ENCODE measurements around the gene HDAC9.

Gene HDAC9

GRCh38 chr7:18762189-18762588 is 266.6 kb downstream of the HDAC9 start:
- no peaks in the 10 kb centered on the region for H3K9me3 ChIP-seq (ENCODE audit: control insufficient read depth, low read length)
- no peak overlapping the region for H3K27ac ChIP-seq (ENCODE audit: insufficient read depth, low read length, poor library complexity, severe bottlenecking)
- no peak overlapping the region for H3K4me3 ChIP-seq (ENCODE audit: insufficient read depth, low read depth, low read length, poor library complexity, severe bottlenecking)
- no peak for DNase-seq
- no peaks in the 10 kb centered on the region for H3K27me3 ChIP-seq (replicated peaks; ENCODE audit: control insufficient read depth, insufficient read depth, low read length, poor library complexity, severe bottlenecking)
- no peaks in the 10 kb centered on the region for H3K36me3 ChIP-seq (ENCODE audit: control insufficient read depth, insufficient read depth, low read length)
- no peaks in the 10 kb centered on the region for H3K4me1 ChIP-seq (ENCODE audit: control insufficient read depth, insufficient read depth, low read length, poor library complexity, severe bottlenecking)

GRCh38 chr7:18768256-18768655 is 272.7 kb downstream of the HDAC9 start:
- Histone ChIP-seq H3K36me3 (ENCODE audit: control insufficient read depth, insufficient read depth, low read length) (no peaks in the 10 kb centered on the region), H3K27me3 (replicated peaks; ENCODE audit: control insufficient read depth, insufficient read depth, low read length, poor library complexity, severe bottlenecking) (no peaks in the 10 kb centered on the region), H3K4me1 (ENCODE audit: control insufficient read depth, insufficient read depth, low read length, poor library complexity, severe bottlenecking) (no peaks in the 10 kb centered on the region), H3K9me3 (ENCODE audit: control insufficient read depth, low read length) (no peaks in the 10 kb centered on the region), H3K27ac (ENCODE audit: insufficient read depth, low read length, poor library complexity, severe bottlenecking) (no peak overlapping the region), H3K4me3 (ENCODE audit: insufficient read depth, low read depth, low read length, poor library complexity, severe bottlenecking) (no peak overlapping the region)
- no peak for DNase-seq

GRCh38 chr7:18770154-18770811 is 274.7 kb downstream of the HDAC9 start:
- Histone ChIP-seq H3K4me3 (ENCODE audit: insufficient read depth, low read depth, low read length, poor library complexity, severe bottlenecking) (no peak overlapping the region), H3K36me3 (ENCODE audit: control insufficient read depth, insufficient read depth, low read length) (no peaks in the 10 kb centered on the region), H3K4me1 (ENCODE audit: control insufficient read depth, insufficient read depth, low read length, poor library complexity, severe bottlenecking) (no peaks in the 10 kb centered on the region), H3K27ac (ENCODE audit: insufficient read depth, low read length, poor library complexity, severe bottlenecking) (no peak overlapping the region), H3K27me3 (replicated peaks; ENCODE audit: control insufficient read depth, insufficient read depth, low read length, poor library complexity, severe bottlenecking) (no peaks in the 10 kb centered on the region), H3K9me3 (ENCODE audit: control insufficient read depth, low read length) (no peaks in the 10 kb centered on the region)
- DNase-seq, result no peak

- Histone ChIP-seq H3K4me1 (ENCODE audit: control insufficient read depth, insufficient read depth, low read length, poor library complexity, severe bottlenecking) (no peaks in the 10 kb centered on the region), H3K27ac (ENCODE audit: insufficient read depth, low read length, poor library complexity, severe bottlenecking) (no peak overlapping the region), H3K4me3 (ENCODE audit: insufficient read depth, low read depth, low read length, poor library complexity, severe bottlenecking) (no peak overlapping the region), H3K9me3 (ENCODE audit: control insufficient read depth, low read length) (no peaks in the 10 kb centered on the region), H3K36me3 (ENCODE audit: control insufficient read depth, insufficient read depth, low read length) (no peaks in the 10 kb centered on the region), H3K27me3 (replicated peaks; ENCODE audit: control insufficient read depth, insufficient read depth, low read length, poor library complexity, severe bottlenecking) (no peaks in the 10 kb centered on the region)
- no peak for DNase-seq
Observed at GRCh38 chr7:18770822-18771221, 275.3 kb downstream of the HDAC9 start.

- no peak for DNase-seq
- no peak overlapping the region for H3K27ac ChIP-seq (ENCODE audit: insufficient read depth, low read length, poor library complexity, severe bottlenecking)
- H3K4me3 ChIP-seq (ENCODE audit: insufficient read depth, low read depth, low read length, poor library complexity, severe bottlenecking), result no peak overlapping the region
- no peaks in the 10 kb centered on the region for H3K36me3 ChIP-seq (ENCODE audit: control insufficient read depth, insufficient read depth, low read length)
- H3K27me3 ChIP-seq (replicated peaks; ENCODE audit: control insufficient read depth, insufficient read depth, low read length, poor library complexity, severe bottlenecking), result no peaks in the 10 kb centered on the region
- no peaks in the 10 kb centered on the region for H3K9me3 ChIP-seq (ENCODE audit: control insufficient read depth, low read length)
- H3K4me1 ChIP-seq (ENCODE audit: control insufficient read depth, insufficient read depth, low read length, poor library complexity, severe bottlenecking), result no peaks in the 10 kb centered on the region
Observed at GRCh38 chr7:18771834-18772566, 276.5 kb downstream of the HDAC9 start.

GRCh38 chr7:18772567-18772965 is 277.0 kb downstream of the HDAC9 start:
- Histone ChIP-seq H3K4me3 (ENCODE audit: insufficient read depth, low read depth, low read length, poor library complexity, severe bottlenecking) (no peak overlapping the region), H3K4me1 (ENCODE audit: control insufficient read depth, insufficient read depth, low read length, poor library complexity, severe bottlenecking) (no peaks in the 10 kb centered on the region), H3K27me3 (replicated peaks; ENCODE audit: control insufficient read depth, insufficient read depth, low read length, poor library complexity, severe bottlenecking) (no peaks in the 10 kb centered on the region), H3K36me3 (ENCODE audit: control insufficient read depth, insufficient read depth, low read length) (no peaks in the 10 kb centered on the region), H3K27ac (ENCODE audit: insufficient read depth, low read length, poor library complexity, severe bottlenecking) (no peak overlapping the region), H3K9me3 (ENCODE audit: control insufficient read depth, low read length) (no peaks in the 10 kb centered on the region)
- no peak for DNase-seq

- DNase-seq, result no peak
- no peaks in the 10 kb centered on the region for H3K9me3 ChIP-seq (ENCODE audit: control insufficient read depth, low read length)
- H3K27me3 ChIP-seq (replicated peaks; ENCODE audit: control insufficient read depth, insufficient read depth, low read length, poor library complexity, severe bottlenecking), result no peaks in the 10 kb centered on the region
- no peak overlapping the region for H3K27ac ChIP-seq (ENCODE audit: insufficient read depth, low read length, poor library complexity, severe bottlenecking)
- no peaks in the 10 kb centered on the region for H3K36me3 ChIP-seq (ENCODE audit: control insufficient read depth, insufficient read depth, low read length)
- H3K4me3 ChIP-seq (ENCODE audit: insufficient read depth, low read depth, low read length, poor library complexity, severe bottlenecking), result no peak overlapping the region
- H3K4me1 ChIP-seq (ENCODE audit: control insufficient read depth, insufficient read depth, low read length, poor library complexity, severe bottlenecking), result no peaks in the 10 kb centered on the region
Observed at GRCh38 chr7:18777314-18777713, 281.8 kb downstream of the HDAC9 start.

- H3K36me3 ChIP-seq (ENCODE audit: control insufficient read depth, insufficient read depth, low read length), result no peaks in the 10 kb centered on the region
- no peaks in the 10 kb centered on the region for H3K27me3 ChIP-seq (replicated peaks; ENCODE audit: control insufficient read depth, insufficient read depth, low read length, poor library complexity, severe bottlenecking)
- H3K9me3 ChIP-seq (ENCODE audit: control insufficient read depth, low read length), result no peaks in the 10 kb centered on the region
- no peaks in the 10 kb centered on the region for H3K4me1 ChIP-seq (ENCODE audit: control insufficient read depth, insufficient read depth, low read length, poor library complexity, severe bottlenecking)
- DNase-seq, result no peak
- no peak overlapping the region for H3K4me3 ChIP-seq (ENCODE audit: insufficient read depth, low read depth, low read length, poor library complexity, severe bottlenecking)
- no peak overlapping the region for H3K27ac ChIP-seq (ENCODE audit: insufficient read depth, low read length, poor library complexity, severe bottlenecking)
Observed at GRCh38 chr7:18778594-18778993, 283.0 kb downstream of the HDAC9 start.

- no peak overlapping the region for H3K27ac ChIP-seq (ENCODE audit: insufficient read depth, low read length, poor library complexity, severe bottlenecking)
- no peaks in the 10 kb centered on the region for H3K27me3 ChIP-seq (replicated peaks; ENCODE audit: control insufficient read depth, insufficient read depth, low read length, poor library complexity, severe bottlenecking)
- H3K9me3 ChIP-seq (ENCODE audit: control insufficient read depth, low read length), result no peaks in the 10 kb centered on the region
- H3K36me3 ChIP-seq (ENCODE audit: control insufficient read depth, insufficient read depth, low read length), result no peaks in the 10 kb centered on the region
- no peak overlapping the region for H3K4me3 ChIP-seq (ENCODE audit: insufficient read depth, low read depth, low read length, poor library complexity, severe bottlenecking)
- DNase-seq, result no peak
- H3K4me1 ChIP-seq (ENCODE audit: control insufficient read depth, insufficient read depth, low read length, poor library complexity, severe bottlenecking), result no peaks in the 10 kb centered on the region
Observed at GRCh38 chr7:18780266-18780665, 284.7 kb downstream of the HDAC9 start.

- DNase-seq, result no peak
- Histone ChIP-seq H3K36me3 (ENCODE audit: control insufficient read depth, insufficient read depth, low read length) (no peaks in the 10 kb centered on the region), H3K27me3 (replicated peaks; ENCODE audit: control insufficient read depth, insufficient read depth, low read length, poor library complexity, severe bottlenecking) (no peaks in the 10 kb centered on the region), H3K4me1 (ENCODE audit: control insufficient read depth, insufficient read depth, low read length, poor library complexity, severe bottlenecking) (no peaks in the 10 kb centered on the region), H3K9me3 (ENCODE audit: control insufficient read depth, low read length) (no peaks in the 10 kb centered on the region), H3K27ac (ENCODE audit: insufficient read depth, low read length, poor library complexity, severe bottlenecking) (no peak overlapping the region), H3K4me3 (ENCODE audit: insufficient read depth, low read depth, low read length, poor library complexity, severe bottlenecking) (no peak overlapping the region)
Observed at GRCh38 chr7:18780938-18781337, 285.4 kb downstream of the HDAC9 start.
